ENCODE measurements around the gene CD86.

The CD86 gene

DNA sequence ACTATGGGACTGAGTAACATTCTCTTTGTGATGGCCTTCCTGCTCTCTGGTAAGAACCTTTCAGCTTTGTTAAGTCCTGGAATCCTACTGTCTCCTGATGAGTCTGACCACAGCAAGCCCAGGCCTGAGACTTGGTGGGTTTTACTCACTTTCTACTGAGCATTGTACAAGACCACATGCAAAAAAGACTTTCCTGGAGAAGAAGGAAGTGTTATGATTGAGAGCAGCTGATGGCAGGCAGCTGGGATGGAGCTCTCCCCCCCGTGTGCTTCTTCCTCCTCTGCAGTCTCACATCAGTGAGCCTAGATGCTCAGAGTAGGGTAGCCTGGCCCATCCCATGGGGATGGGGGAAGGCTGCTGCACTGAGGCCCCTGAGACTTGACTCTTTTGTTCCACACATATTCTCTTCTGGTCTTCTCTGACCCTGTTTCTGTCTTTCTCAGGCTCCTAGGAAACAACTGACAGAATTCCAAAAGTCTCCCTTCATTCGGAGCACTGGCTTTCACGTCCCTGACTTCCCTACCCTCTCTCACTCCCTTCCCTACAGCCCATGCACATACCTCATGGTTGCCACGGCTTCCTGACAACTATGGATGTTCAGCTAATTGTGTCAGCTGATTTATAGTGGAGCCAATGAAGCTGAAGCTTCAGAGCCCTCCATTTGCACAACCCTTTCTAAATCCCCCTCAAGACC is 36.6 kb downstream of the CD86 start:
- no peak for DNase-seq
- H3K27ac ChIP-seq, result no peak overlapping the region
- peaks cover 2% of the 10 kb centered on the region for H3K27me3 ChIP-seq (ENCODE audit: insufficient read depth, low read depth, severe bottlenecking)
- no peaks in the 10 kb centered on the region for H3K36me3 ChIP-seq
- no peaks in the 10 kb centered on the region for H3K9me3 ChIP-seq (ENCODE audit: severe bottlenecking)
- H3K4me3 ChIP-seq (ENCODE audit: low read depth, low read length), result no peak overlapping the region
- TF ChIP-seq, protein P1, sequence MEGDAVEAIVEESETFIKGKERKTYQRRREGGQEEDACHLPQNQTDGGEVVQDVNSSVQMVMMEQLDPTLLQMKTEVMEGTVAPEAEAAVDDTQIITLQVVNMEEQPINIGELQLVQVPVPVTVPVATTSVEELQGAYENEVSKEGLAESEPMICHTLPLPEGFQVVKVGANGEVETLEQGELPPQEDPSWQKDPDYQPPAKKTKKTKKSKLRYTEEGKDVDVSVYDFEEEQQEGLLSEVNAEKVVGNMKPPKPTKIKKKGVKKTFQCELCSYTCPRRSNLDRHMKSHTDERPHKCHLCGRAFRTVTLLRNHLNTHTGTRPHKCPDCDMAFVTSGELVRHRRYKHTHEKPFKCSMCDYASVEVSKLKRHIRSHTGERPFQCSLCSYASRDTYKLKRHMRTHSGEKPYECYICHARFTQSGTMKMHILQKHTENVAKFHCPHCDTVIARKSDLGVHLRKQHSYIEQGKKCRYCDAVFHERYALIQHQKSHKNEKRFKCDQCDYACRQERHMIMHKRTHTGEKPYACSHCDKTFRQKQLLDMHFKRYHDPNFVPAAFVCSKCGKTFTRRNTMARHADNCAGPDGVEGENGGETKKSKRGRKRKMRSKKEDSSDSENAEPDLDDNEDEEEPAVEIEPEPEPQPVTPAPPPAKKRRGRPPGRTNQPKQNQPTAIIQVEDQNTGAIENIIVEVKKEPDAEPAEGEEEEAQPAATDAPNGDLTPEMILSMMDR (IDR thresholded peaks at IDR 0.05; ENCODE audit: low read depth, low read length), result no peak

DNA sequence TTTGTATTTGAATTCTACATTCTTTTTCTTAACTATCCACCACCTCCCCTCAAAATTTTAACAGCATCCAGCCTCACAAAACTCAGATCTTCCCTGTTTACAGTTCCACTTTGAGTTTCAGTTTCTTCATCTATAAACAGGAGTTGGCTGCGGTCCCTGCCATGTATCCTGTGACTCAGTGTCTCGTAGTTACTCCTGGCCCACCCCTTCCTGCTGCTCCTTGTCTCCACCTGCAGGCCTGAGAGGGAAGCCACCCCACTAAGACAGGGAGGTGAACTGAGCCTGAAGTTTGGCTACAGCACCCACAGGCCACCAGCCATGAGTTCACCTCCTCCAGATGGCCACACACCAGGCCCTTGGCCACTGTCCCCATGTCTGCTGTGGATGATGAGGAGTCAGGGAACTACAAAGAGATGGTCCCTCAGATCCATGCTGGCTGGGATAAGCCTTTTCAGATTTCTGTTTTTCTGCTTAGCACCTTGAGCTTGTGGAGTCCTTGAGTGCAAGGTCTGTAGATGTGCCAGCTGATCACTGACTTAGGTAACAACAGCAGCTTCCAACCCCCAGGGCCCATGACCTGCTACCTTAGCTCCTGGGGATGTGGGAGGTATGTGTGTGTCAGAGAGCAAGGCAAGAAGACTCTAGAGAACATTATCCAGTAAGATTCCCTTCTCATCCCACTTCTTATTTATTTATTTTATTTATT is 37.5 kb downstream of the CD86 start:
- Histone ChIP-seq H3K9me3 (ENCODE audit: severe bottlenecking) (no peaks in the 10 kb centered on the region), H3K27ac (no peak overlapping the region), H3K4me3 (ENCODE audit: low read depth, low read length) (no peak overlapping the region), H3K36me3 (no peaks in the 10 kb centered on the region), H3K27me3 (ENCODE audit: insufficient read depth, low read depth, severe bottlenecking) (peaks cover 3% of the 10 kb centered on the region)
- DNase-seq, result peak; percentile 14
- TF ChIP-seq, protein P1 (IDR thresholded peaks at IDR 0.05; ENCODE audit: low read depth, low read length), result peak; percentile 63

GRCh38 chr3:122094125-122094524 is 39.0 kb downstream of the CD86 start:
- Histone ChIP-seq H3K36me3 (no peaks in the 10 kb centered on the region), H3K4me3 (ENCODE audit: low read depth, low read length) (no peak overlapping the region), H3K27me3 (ENCODE audit: insufficient read depth, low read depth, severe bottlenecking) (peaks cover 3% of the 10 kb centered on the region), H3K27ac (no peak overlapping the region), H3K9me3 (ENCODE audit: severe bottlenecking) (no peaks in the 10 kb centered on the region)
- TF ChIP-seq, protein P1 (IDR thresholded peaks at IDR 0.05; ENCODE audit: low read depth, low read length), result no peak
- no peak for DNase-seq

- Histone ChIP-seq H3K27ac (no peak overlapping the region), H3K27me3 (ENCODE audit: insufficient read depth, low read depth, severe bottlenecking) (peaks cover 4% of the 10 kb centered on the region)
- TF ChIP-seq, protein P1 (IDR thresholded peaks at IDR 0.05; ENCODE audit: low read depth, low read length), result no peak
Observed at GRCh38 chr3:122094693-122095092, 39.5 kb downstream of the CD86 start.

DNA sequence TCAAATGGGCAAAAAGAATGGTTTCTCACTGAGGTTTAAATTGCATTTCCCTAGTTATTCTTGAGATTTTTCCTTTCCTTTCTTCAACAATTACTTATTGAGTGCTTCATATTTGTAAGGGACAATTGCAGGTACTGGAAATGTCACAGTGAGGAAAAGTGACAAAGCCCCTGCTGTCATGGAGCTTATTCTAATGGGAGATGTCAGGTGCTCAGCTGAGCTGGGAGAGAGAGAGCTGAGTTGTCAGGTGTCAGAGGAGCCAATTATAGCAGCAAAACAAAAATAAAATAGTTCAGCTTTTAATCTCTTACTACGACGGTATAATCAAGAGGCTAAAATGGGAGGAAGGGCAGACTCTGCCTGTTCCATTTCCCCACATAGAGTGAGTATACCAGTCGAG is 42.0 kb downstream of the CD86 start:
- no peaks in the 10 kb centered on the region for H3K9me3 ChIP-seq (ENCODE audit: severe bottlenecking)
- H3K27ac ChIP-seq, result no peak overlapping the region
- peaks cover 6% of the 10 kb centered on the region for H3K27me3 ChIP-seq (ENCODE audit: insufficient read depth, low read depth, severe bottlenecking)
- H3K4me3 ChIP-seq (ENCODE audit: low read depth, low read length), result no peak overlapping the region
- DNase-seq, result peak; percentile 7
- H3K36me3 ChIP-seq, result no peaks in the 10 kb centered on the region
- TF ChIP-seq, protein P1 (IDR thresholded peaks at IDR 0.05; ENCODE audit: low read depth, low read length), result no peak

More at GRCh38 chr3:122094693-122095092, 39.5 kb downstream of the CD86 start:
- DNase-seq, result no peak
- Histone ChIP-seq H3K36me3 (no peaks in the 10 kb centered on the region), H3K4me3 (ENCODE audit: low read depth, low read length) (no peak overlapping the region), H3K9me3 (ENCODE audit: severe bottlenecking) (no peaks in the 10 kb centered on the region)

Measured in WERI-Rb-1 (cell line).